T-helper 2 cell treated with Interferon-gamma antibody and Interleukin-4, amounts not matched to agents 100 ng/mL and 5 ng/mL, for 36 hours (primary cell): ENCODE measurements around the gene PLAGL1. TPM values are rescaled to one million over a fixed set of nuclear protein-coding genes. Genes with fewer than 3 reads are reported as not detected.
"Not testable (repeated sequence)": the region's sequence is repeated elsewhere in the genome, so short reads cannot be mapped to it uniquely, and the experiment has no call there.

ENCODE experiments used
- intact Hi-C: fragments of 100-400 bp; cut with micrococcal nuclease; formaldehyde crosslinking; loops from one replicate; pipeline ENCODE4 v1.15.1; 2023
- total RNA-seq: library from RNA; stranded (reverse); gene quantifications from 2 replicates; pipeline ENCODE4 v1.2.3, GENCODE V29; 2022

Gene PLAGL1, protein sequence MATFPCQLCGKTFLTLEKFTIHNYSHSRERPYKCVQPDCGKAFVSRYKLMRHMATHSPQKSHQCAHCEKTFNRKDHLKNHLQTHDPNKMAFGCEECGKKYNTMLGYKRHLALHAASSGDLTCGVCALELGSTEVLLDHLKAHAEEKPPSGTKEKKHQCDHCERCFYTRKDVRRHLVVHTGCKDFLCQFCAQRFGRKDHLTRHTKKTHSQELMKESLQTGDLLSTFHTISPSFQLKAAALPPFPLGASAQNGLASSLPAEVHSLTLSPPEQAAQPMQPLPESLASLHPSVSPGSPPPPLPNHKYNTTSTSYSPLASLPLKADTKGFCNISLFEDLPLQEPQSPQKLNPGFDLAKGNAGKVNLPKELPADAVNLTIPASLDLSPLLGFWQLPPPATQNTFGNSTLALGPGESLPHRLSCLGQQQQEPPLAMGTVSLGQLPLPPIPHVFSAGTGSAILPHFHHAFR
- total RNA-seq = 4.1 and 5.0 TPM in 2 replicates

DNA sequence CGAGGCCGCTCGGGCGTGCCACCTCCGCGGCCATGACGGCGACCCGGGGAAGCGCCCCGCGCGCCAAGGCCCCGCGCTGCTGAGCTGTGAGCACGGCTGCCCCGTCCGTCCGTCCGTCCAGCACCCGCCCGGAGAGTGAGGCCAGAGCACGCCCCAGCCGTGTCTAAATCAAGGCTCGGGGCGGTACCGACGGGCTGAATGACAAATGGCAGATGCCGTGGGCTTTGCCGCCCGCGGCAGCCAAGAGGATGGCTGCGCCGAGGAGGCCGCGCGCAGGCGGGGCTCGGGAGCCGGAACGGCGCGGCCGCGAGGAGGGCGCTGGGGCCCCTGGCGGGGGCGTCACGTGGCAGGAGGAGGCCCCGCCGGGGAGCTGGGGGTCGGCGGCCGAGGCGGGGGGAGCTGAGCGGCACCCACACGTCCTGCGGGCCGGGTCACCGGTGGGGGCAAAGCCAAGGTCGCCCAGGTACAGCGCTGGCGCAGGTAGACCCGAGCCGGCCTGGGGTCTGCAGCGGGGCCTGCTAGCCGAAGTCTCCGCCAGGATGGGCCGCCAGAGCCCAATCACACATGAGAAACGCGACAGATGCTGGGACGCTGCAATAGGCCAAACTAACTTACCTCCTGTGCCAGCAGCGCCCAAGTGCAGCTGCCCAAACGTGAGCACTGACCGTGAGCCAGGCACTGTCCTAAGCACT is at the start of gene PLAGL1:
Gene PLAGL1, minus strand, starts transcription at position 140 of the 692 bp plus-strand sequence. CDS start 60,123 bp downstream, outside the sequence.
- intact Hi-C loops = no loop called here

DNA sequence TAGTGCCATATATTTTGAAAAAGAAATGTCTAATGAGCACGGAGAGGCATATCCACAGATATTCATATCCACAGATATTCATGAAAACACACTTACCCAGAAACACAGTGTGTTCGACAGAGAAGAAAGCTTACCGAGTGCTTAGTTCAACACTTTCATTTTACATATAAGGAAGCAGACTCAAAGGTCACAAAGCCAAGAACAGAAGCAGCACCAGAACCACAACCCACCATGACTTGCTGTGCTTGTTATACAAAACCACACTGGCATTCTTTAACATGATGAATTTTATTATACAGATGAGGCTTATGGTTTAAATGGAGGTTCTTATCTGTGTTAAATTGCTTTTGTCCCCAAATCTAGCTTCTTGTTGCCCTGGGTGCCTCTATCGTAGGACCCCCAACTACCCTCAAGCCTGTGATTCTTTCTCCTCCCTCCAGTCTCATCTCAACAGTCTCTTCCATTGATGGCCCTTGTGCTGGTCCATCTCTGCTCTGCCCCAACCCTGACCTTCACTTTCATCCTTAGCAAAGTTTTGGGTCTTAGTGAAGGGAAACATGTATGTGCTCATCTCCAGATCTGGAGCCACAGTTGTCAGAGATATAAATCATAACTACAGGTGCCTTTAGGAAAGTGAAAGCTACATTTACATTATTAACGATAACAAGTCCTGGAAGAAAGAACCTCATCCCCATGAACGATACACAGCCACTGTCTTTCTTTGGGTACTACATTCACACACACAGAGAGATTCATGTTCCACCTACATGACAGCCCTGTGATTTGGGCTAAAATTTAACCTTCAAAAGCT is 47.3 kb upstream of the PLAGL1 start:
- intact Hi-C loops = loop anchor here (1.0 to 2.0 kb wide), 3 partner anchors 9 to 95 kb away; partner anchors contain the start of genes SF3B5 and STX11

DNA sequence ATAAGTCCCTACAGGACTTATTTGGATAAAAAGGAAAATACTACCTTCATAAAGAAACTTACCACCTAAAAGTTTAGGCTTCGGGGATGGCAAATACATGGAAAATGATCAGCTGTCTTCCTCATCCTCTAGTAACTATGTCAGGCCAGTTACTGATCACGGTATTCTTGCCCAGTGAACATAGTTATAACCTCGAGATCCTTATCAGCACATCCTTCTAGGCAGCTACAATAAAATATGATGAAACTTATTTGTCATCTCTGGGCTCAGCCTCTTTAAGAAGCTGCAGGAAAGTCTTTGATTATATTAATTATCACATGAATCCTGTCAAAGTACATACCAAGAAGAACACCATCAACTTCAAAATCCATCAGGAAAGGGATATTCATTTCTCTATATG is 45.5 kb upstream of the PLAGL1 start:
- intact Hi-C loops = no loop called here

DNA sequence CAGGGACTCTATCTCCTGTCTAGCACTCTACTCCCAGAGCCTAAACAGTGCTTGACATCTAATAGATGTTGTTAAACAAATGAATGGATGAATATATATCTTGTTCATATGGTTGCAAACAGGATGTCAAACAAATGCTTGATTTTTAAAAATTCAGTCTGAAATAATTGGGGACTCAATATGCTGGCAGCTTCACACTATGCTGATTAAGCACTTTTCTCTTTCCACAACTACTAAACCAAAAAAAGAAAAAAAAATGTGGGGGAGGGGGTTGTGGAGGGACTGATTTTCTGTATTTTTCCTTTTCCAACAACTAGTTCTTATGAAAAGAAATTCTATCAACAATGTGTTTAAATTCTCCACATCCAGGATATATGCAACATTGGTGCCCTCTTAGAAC is 44.4 kb upstream of the PLAGL1 start:
- intact Hi-C loops = no loop called here

DNA sequence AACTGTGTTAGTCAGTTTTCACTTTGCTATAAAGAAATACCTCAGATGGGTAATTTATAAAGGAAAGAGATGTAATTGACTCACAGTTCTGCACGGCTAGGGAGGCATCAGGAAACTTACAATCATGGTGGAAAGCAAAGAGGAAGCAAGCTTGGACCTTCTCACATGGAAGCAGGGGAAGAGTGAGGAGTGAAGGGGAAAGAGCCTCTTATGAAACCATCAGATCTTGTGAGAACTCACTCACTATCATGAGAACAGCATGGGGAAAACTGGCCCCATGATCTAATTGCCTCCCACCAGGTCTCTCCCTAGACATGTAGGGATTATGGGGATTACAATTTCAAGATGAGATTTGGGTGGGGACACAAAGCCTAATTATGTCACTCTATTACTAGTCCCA is 41.3 kb upstream of the PLAGL1 start:
- intact Hi-C loops = no loop called here

DNA sequence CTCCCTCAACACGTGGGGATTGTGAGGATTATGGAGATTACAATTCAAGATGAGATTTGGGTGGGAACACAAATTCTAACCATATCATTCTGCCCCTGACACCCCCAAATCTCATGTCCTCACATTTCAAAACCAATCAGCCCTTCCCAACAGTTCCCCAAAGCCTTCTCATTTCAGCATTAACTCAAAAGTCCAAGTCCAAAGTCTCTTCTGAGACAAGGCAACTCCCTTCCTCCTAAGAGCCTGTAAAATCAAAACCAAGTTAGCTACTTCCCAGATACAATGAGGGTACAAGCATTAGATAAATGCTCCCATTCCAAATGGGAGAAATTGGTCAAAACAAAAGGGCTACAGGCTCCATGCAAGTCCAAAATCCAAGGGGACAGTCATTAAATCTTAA is 39.6 kb upstream of the PLAGL1 start:
- intact Hi-C loops = no loop called here

DNA sequence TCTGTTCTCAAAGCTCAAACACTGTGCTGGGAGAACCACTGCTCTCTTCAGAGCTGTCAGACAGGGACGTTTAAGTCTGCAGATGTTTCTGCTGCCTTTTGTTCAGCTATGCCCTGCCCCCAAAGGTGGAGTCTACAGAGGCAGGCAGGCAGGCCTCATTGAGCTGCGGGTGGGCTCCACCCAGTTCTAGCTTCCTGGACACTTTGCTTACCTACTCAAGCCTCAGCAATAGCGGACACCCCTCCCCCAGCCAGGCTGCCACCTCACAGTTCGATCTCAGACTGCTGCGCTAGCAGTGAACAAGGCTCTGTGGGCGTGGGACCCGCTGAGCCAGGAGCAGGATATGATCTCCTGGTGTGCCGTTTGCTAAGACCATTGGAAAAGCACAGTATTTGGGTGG is 38.6 kb upstream of the PLAGL1 start:
- intact Hi-C loops = not testable (repeated sequence)

DNA sequence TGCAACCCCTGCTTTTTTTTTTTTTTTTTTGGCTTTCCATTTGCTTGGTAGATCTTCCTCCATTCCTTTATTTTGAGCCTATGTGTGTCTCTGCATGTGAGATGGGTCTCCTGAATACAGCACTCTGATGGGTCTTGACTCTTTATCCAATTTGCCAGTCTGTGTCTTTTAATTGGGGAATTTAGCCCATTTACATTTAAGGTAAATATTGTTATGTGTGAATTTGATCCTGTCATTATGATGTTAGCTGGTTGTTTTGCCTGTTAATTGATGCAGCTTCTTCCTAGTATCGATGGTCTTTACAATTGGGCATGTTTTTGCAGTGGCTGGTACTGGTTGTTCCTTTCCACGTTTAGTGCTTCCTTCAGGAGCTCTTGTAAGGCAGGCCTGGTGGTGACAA is 36.9 kb upstream of the PLAGL1 start:
- intact Hi-C loops = not testable (repeated sequence)

DNA sequence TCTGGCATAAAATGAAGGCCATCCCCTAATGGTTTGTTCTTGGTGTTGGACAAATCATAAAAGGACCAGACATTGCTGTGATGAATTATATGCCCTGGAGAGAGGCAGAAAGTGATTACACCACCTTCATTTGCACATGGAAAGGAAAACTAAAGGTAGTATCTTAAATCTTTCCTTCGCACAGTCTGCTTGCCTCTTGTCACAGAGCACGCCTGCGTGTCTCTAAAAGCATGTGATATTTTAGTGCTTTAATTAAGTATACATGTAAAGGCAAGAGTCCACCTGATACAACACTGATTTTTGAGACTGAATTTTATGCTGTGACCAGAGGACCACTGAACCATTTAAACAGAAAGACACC is 28.8 kb upstream of the PLAGL1 start:
- intact Hi-C loops = loop anchor here (1.0 kb wide), 1 partner anchor 97 kb away; no protein-coding TSS in a partner anchor

DNA sequence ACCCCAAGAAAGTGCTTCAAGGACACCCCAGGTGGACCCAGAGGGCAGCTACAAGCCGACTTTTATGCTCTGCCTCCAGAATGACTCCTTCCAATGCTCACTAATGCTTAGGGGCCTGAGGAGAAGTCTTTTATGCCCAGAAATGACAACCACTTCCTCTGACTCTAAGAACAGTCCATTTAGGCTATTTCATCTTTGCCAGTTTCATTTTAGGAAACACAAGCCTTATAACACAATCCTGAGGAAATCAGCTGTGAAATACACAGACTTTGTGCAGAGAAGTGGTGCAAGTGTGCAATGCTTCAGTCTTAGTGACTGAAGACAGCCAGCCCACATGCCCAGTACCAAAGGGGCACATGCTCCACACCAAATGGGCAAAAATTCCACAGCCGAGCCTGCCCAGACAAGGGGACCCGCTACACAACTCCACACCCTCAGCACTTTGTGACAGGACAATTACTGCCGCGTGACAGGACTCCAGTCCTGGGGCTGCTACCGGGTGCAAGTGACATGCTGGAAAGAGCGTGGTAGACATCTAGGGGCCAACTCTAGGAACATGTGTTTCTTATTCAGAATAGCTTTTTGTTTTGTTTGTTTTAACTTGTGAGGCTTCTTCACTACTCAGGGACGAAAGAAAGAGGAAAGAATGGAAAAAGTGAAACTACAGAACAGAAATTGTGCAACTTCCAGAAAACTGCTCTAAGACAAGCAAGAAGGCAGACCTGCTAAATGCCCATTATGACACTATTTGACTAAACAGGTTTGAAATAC is 28.2 kb upstream of the PLAGL1 start:
- intact Hi-C loops = loop anchor here (1.0 kb wide), 1 partner anchor 96 kb away; no protein-coding TSS in a partner anchor

DNA sequence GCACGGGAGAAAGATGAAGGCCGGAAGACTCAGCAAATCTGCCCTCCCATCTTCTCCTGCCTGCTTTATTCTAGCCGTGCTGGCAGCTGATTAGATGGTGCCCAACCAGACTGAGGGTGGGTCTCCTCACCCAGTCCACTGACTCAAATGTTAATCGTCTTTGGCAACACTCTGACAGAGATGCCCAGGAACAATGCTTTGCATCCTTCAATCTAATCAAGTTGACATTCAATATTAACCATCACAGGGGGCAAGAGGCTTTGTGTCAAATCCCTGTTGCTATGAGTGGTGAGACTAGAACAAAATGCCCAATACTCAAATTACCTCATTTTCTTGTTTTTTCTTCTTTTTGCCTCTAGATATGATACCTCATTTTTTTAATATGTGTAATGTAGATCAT is 27.4 kb upstream of the PLAGL1 start:
- intact Hi-C loops = no loop called here

DNA sequence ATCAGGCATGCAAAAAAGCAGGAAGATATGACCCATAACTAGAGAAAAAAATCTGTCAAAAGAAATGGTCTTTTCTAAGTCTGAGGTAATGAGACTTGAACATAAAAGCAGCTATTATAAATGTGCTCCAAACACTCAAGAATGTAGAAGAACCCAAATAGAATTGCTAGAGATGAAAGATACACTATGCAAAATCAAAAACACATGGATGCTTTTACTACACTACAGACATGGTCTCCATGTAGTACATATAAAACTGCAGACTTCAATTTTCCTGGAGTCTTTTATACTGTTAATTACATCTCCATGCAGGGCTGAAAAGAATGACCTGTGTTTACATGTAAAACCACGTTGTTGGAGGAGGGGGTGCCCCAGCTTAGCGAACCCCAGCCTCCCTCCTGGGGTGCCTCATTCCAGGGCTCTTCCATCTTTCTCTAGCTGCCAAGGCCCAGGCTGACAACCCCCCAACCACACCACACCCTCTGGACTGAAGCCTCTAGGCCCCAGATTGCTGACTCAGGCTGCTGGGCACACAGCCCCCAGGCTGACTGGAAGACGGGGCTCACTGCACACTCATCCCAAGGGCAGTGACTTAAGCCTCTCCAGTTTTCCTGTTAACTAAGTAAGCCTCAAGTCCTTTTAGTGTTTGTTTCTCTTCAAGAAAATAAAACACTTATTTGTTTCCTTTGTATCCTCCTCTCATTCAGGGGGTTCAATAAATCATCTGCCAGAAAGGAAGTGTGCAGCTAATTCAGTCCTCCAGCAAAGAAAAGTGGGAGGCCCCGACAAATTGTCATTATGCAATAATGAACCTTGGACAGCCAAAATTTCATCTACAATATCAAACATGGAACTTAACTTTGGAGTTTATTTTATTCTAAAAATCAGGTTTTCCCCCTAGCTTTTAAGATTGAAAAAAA is 26.0 kb upstream of the PLAGL1 start:
- intact Hi-C loops = no loop called here

DNA sequence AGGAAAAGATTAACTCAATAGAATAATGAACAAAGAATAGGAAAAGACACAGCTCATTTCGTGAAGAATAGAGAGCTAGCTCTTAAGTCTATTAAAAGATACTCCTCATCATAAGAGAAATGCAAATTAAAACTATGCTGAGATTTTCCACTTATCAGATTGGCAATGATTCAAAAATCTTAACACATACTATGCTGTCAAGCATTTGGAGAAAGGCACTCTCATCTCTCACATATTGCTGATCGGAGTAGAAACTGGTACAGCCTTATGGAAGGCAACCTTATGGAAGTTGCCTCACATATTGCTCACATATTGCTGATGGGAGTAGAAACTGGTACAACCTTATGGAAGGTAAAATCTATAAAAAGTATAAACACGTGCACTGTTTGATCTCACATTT is 21.4 kb upstream of the PLAGL1 start:
- intact Hi-C loops = no loop called here

DNA sequence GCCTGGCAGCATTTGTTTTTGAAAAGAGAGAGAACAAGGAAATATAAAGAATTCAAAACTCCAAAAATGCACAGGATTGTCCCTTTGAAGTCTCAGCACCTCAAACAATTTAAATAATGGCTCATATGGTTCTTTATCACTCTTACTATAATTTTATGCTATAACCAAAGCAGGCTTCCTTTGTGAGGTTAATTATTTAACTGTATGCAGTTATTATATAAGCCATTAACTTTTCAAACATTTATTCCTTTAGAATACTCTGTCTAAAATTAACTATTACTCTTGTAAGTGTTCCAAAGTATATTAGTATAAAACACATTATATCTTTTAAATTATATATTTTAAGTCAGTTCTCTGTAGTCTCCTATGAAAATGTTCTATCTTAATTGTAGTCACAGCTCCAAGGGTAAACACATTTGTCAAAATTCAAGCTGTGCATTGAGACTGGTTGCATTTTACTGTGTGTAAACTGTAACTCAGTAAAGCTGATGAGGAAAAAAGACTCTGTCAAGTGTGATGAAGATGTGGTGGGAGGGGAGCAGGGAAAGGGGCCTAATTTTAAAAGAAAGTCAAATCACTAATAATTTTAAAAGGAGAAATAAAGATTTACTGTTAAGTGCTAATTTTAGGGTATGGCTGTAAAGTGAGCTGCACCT is 20.0 kb upstream of the PLAGL1 start:
- intact Hi-C loops = no loop called here

DNA sequence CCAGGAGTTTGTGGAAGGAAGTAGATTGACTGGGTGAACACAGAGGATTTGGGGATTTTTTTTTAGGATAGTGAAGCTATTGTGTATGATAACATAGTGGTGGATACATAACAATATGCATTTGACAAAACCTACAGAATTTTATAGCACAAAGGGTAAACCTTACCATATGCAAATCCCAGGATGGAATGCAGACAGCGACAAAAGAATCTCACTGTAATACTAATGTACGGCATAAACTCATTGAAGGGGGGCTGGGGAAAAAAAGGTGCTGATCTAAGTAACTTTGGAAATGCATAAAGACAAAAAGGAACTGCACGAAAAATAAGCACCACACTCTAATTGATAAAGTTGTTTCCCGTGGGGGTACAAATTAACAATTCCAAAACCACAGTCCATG is 15.2 kb upstream of the PLAGL1 start:
- intact Hi-C loops = no loop called here

DNA sequence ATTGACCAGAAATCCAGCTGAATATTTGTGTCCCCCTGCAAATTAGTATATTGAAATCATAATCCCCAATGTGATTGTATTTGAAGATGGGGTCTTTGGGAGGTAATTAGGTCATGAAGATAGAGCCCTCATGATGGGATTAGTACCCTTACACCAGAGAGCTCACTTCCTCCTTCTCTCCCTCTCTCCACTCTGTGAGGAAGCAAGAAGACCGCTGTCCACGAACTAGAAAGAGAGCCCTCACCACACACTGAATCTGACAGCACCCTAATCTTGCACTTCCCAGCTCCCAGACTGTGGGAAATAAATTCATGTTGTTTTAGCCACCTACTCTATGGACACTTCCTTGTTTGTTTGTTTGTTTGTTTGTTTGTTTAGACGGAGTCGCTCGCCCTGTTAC is 11.9 kb upstream of the PLAGL1 start:
- intact Hi-C loops = no loop called here

DNA sequence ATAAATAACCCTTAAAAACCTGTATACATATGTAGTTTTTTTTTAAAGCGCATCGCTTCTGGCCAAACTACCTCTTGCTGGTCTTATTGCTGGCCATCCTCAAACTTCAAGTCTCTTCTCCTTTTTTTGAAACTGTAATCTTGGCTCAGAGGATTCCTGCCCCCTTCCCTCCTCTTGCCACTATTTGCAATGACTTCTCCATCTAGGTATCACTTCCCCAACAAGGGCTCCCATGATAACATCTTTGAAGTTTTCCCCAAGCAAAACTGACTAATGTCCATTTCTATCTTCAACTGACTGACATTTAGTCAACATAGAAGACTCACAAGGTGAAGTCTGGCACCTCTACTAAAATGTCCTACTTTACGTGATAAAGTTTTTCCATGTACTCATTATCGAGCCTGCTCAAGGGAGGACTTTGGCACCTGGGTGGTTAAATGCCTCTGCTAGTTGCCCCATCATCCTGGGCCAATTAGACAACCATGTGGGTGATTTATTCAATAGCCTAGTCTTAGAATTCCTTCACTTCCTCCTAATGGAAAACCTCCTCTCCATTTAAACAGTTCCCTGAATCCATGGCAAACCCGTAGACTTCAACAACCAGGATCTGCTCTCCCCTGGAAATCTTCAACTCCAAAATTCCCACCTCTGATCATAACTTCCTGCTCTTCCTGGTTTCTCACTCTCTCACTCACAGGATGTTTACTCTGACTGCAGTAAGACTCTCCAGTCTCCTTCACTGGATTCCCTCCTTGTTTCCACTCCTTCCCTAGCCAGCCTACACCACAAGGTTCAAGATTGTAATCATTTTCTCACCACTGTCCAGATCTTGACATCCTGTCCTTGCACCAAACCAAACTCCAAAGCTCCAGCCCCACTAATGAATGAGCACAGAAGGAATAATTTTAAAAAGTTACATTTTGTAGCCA is 9.4 kb upstream of the PLAGL1 start:
- intact Hi-C loops = no loop called here

DNA sequence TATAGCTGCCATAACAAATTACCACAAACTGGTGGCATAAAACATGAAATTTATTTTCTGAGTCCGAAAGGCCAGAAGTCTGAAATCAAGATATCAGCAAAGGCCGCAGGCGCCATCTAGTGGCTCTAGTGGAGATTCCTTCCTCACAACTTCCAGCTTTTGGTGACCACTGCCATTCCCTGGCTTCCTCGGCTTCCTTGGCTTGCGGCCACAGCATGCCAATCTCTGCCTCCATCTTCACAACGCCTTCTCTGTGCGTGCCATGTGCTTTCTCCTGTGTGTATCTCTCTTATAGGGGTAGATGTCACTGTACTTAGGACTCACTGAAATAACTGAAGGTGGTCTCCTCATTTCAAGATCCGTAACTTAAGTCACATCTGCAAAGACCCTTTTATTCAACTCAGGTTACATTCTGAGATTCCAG is 5.4 kb upstream of the PLAGL1 start:
- intact Hi-C loops = loop anchor here (1.0 to 2.0 kb wide), 3 partner anchors 73 to 501 kb away; no protein-coding TSS in a partner anchor
